ENCODE measurements around the gene ADORA1. TPM values are rescaled to one million over a fixed set of nuclear protein-coding genes. Genes with fewer than 3 reads are reported as not detected.

Gene ADORA1
- total RNA-seq, 1 experiment from 2014 or later, result 1.2 TPM

DNA sequence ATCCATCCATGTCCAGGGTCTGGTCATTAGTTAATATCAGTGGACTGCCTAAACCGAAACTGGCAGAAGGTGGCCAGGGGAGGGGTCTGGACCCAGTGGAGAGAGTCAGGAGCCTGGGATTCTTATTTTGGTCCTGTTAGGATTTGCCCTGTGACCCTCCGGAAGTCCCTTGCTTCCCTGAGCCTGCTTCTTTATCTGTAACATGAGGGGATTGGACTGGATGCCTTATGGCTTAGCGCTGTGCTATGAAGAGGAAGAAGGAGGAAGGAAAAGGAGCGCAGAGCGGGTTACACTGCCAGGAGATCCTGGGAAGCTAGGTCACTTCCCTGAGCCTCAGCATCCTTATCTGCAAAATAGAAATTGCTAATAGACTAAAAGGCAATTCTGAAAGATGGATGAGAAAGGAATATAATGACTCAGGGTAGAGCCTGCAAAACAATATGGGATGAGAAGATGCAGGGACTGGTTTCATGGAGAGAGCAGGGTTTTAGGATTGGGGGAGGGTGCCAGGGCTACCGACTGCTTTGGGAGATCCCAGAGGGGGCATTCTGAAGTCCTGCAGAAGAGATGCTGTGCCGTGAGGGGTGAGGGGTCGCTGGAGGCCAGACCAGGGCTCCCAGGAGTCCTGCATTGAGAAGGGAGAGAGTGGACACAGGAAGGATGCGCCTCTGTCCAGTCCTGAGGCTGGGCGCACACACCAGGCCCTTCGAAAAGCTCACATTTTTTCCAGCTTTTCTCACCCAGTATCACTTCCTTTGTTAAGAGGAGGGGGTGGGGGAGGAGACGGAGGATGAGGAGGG lies 460 bp upstream of the ADORA1 start:
- Histone ChIP-seq H3K27me3 (replicated peaks; ENCODE audit: insufficient read depth, low read depth, low read length, poor library complexity) (peaks cover 23% of the 10 kb centered on the region), H3K27ac (ENCODE audit: low read depth, low read length, poor library complexity, severe bottlenecking) (no peak overlapping the region), H3K4me1 (ENCODE audit: insufficient read depth, low read length, poor library complexity, severe bottlenecking) (peaks cover 15% of the 10 kb centered on the region), H3K4me3 (ENCODE audit: low read depth, low read length, poor library complexity, severe bottlenecking) (peak overlapping the region; percentile 24), H3K36me3 (ENCODE audit: insufficient read depth, low read length, poor library complexity, severe bottlenecking) (no peaks in the 10 kb centered on the region), H3K9me3 (ENCODE audit: low read depth, low read length, poor library complexity, severe bottlenecking) (no peaks in the 10 kb centered on the region)
- TF ChIP-seq, protein P1, sequence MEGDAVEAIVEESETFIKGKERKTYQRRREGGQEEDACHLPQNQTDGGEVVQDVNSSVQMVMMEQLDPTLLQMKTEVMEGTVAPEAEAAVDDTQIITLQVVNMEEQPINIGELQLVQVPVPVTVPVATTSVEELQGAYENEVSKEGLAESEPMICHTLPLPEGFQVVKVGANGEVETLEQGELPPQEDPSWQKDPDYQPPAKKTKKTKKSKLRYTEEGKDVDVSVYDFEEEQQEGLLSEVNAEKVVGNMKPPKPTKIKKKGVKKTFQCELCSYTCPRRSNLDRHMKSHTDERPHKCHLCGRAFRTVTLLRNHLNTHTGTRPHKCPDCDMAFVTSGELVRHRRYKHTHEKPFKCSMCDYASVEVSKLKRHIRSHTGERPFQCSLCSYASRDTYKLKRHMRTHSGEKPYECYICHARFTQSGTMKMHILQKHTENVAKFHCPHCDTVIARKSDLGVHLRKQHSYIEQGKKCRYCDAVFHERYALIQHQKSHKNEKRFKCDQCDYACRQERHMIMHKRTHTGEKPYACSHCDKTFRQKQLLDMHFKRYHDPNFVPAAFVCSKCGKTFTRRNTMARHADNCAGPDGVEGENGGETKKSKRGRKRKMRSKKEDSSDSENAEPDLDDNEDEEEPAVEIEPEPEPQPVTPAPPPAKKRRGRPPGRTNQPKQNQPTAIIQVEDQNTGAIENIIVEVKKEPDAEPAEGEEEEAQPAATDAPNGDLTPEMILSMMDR (conservative IDR thresholded peaks at IDR 0.05; ENCODE audit: low read depth, low read length), result no peak
- no peak for TF ChIP-seq EZH2 (IDR thresholded peaks at IDR 0.05; ENCODE audit: borderline replicate concordance, low read depth, low read length, poor library complexity, severe bottlenecking)
- DNase-seq (ENCODE audit: low spot score), result no peak
- intact Hi-C loops (cut with micrococcal nuclease; ENCODE audit: unreplicated experiment), result no loop called here
- CTCF ChIA-PET, result interaction anchor here (0.6 to 1.3 kb wide), 7 partner anchors 43 to 802 kb away, joined by 4 to 11 read pairs (median 4); no protein-coding TSS in a partner anchor
- no TSS peak for BruUV-seq (replicated peaks)
- POLR2A ChIA-PET (ENCODE audit: low non-redundant PET), result no interaction called here

DNA sequence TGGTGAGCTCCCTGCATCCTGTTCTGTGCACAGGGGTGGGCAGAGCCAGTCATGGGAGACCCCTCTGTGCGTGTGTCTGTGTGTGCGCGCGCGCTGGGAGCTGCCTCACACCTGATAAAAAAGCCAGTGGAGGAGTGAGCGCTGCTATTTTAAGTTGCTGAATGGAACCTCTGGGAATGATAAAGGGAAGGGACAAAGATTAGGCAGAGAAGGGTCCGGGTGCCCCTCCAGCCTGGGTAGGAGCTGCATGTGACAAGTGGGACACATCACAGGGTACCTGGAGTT lies 847 bp downstream of the ADORA1 start:
- CTCF ChIA-PET, result interaction anchor here (0.6 to 1.0 kb wide), 3 partner anchors 24 to 335 kb away, joined by 3 to 5 read pairs (median 4); no protein-coding TSS in a partner anchor
- no TSS peak for BruUV-seq (replicated peaks)
- Histone ChIP-seq H3K4me3 (ENCODE audit: low read depth, low read length, poor library complexity, severe bottlenecking) (peak overlapping the region; percentile 24), H3K36me3 (ENCODE audit: insufficient read depth, low read length, poor library complexity, severe bottlenecking) (no peaks in the 10 kb centered on the region), H3K9me3 (ENCODE audit: low read depth, low read length, poor library complexity, severe bottlenecking) (no peaks in the 10 kb centered on the region), H3K4me1 (ENCODE audit: insufficient read depth, low read length, poor library complexity, severe bottlenecking) (peaks cover 15% of the 10 kb centered on the region), H3K27me3 (replicated peaks; ENCODE audit: insufficient read depth, low read depth, low read length, poor library complexity) (peaks cover 23% of the 10 kb centered on the region), H3K27ac (ENCODE audit: low read depth, low read length, poor library complexity, severe bottlenecking) (no peak overlapping the region)
- POLR2A ChIA-PET (ENCODE audit: low non-redundant PET), result interaction anchor here (0.7 kb wide), 1 partner anchor 22 kb away, joined by 3 read pairs; no protein-coding TSS in a partner anchor
- no peak for TF ChIP-seq EZH2 (IDR thresholded peaks at IDR 0.05; ENCODE audit: borderline replicate concordance, low read depth, low read length, poor library complexity, severe bottlenecking)
- TF ChIP-seq, protein P1 (conservative IDR thresholded peaks at IDR 0.05; ENCODE audit: low read depth, low read length), result no peak
- intact Hi-C loops (cut with micrococcal nuclease; ENCODE audit: unreplicated experiment), result no loop called here
- DNase-seq (ENCODE audit: low spot score), result no peak

DNA sequence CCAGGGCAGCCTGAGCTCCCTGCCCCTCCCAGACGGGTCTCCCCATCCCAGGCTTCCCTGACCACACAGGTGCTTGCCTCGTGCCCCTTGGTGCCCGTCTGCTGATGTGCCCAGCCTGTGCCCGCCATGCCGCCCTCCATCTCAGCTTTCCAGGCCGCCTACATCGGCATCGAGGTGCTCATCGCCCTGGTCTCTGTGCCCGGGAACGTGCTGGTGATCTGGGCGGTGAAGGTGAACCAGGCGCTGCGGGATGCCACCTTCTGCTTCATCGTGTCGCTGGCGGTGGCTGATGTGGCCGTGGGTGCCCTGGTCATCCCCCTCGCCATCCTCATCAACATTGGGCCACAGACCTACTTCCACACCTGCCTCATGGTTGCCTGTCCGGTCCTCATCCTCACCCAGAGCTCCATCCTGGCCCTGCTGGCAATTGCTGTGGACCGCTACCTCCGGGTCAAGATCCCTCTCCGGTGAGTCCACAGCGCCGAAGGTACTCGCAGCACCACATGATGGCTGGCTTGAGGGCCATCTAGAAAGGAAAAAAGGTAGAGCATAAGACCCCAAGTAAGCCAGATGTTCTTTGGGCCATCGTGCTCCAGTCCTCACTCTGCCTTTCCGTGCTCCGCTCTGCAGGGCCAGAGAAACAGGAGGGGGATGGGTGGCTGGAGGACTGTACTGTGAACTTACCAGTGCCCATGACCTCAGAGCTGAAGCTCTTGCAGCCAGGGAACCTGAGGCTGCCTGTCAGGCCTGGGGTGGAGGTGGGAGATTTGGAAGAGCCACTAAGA lies 1.4 kb downstream of the ADORA1 start:
- Histone ChIP-seq H3K27me3 (replicated peaks; ENCODE audit: insufficient read depth, low read depth, low read length, poor library complexity) (peaks cover 23% of the 10 kb centered on the region), H3K36me3 (ENCODE audit: insufficient read depth, low read length, poor library complexity, severe bottlenecking) (no peaks in the 10 kb centered on the region), H3K4me1 (ENCODE audit: insufficient read depth, low read length, poor library complexity, severe bottlenecking) (peaks cover 15% of the 10 kb centered on the region), H3K9me3 (ENCODE audit: low read depth, low read length, poor library complexity, severe bottlenecking) (no peaks in the 10 kb centered on the region), H3K27ac (ENCODE audit: low read depth, low read length, poor library complexity, severe bottlenecking) (no peak overlapping the region), H3K4me3 (ENCODE audit: low read depth, low read length, poor library complexity, severe bottlenecking) (no peak overlapping the region)
- BruUV-seq (replicated peaks), result no TSS peak
- ChIA-PET CTCF (interaction anchor here (1.0 kb wide), 1 partner anchor 23 kb away, joined by 5 read pairs; no protein-coding TSS in a partner anchor), POLR2A (ENCODE audit: low non-redundant PET) (interaction anchor here (0.7 kb wide), 1 partner anchor 22 kb away, joined by 3 read pairs; no protein-coding TSS in a partner anchor)
- intact Hi-C loops (cut with micrococcal nuclease; ENCODE audit: unreplicated experiment), result no loop called here
- no peak for DNase-seq (ENCODE audit: low spot score)
- TF ChIP-seq, protein P1 (conservative IDR thresholded peaks at IDR 0.05; ENCODE audit: low read depth, low read length), result no peak
- no peak for TF ChIP-seq EZH2 (IDR thresholded peaks at IDR 0.05; ENCODE audit: borderline replicate concordance, low read depth, low read length, poor library complexity, severe bottlenecking)
